Loucy (cell line): Measurements from ENCODE around the gene MACROD1.

ENCODE experiments used
- H2AFZ ChIP-seq: fragments of 200-600 bp; sonication (generic); 2 replicates; pipeline ENCODE4 v1.6.0; 2016; ENCODE audit warnings: antibody characterized with exemption, mild to moderate bottlenecking, low read length, moderate library complexity
- H3F3A ChIP-seq: fragments of 200-600 bp; 2 replicates; pipeline ENCODE4 v1.6.0; 2016; ENCODE audit warnings: antibody characterized with exemption, low read depth, mild to moderate bottlenecking
- H3K27me3 ChIP-seq: fragments of 200-600 bp; sonication (generic); 2 replicates; pipeline ENCODE4 v1.6.1; 2014; ENCODE audit warnings: low read length, mild to moderate bottlenecking; ENCODE audit not compliant: insufficient read depth, poor library complexity, severe bottlenecking
- H3K36me3 ChIP-seq: fragments of 200-600 bp; sonication (generic); 2 replicates; pipeline ENCODE4 v1.6.1; 2016; ENCODE audit warnings: low read length; ENCODE audit not compliant: insufficient read depth
- H3K4me1 ChIP-seq: fragments of 200-600 bp; sonication (generic); 2 replicates; pipeline ENCODE4 v1.5.1; 2014; ENCODE audit warnings: low read length, mild to moderate bottlenecking; ENCODE audit not compliant: insufficient read depth, poor library complexity, severe bottlenecking
- H3K4me2 ChIP-seq: fragments of 200-600 bp; sonication (generic); 2 replicates; pipeline ENCODE4 v1.6.0; 2014; ENCODE audit warnings: antibody characterized with exemption, low read length, low read depth, mild to moderate bottlenecking; ENCODE audit not compliant: poor library complexity, severe bottlenecking
- H3K4me3 ChIP-seq: fragments of 200-600 bp; sonication (generic); 2 replicates; pipeline ENCODE4 v1.5.1; 2014; ENCODE audit warnings: low read length, mild to moderate bottlenecking, mixed read lengths; ENCODE audit not compliant: poor library complexity, severe bottlenecking
- H3K79me2 ChIP-seq: fragments of 200-600 bp; sonication (generic); 2 replicates; pipeline ENCODE4 v1.6.1; 2014; ENCODE audit warnings: low read length; ENCODE audit not compliant: insufficient read depth
- H3K9ac ChIP-seq: fragments of 200-600 bp; sonication (generic); 2 replicates; pipeline ENCODE4 v1.6.0; 2014; ENCODE audit warnings: mild to moderate bottlenecking, low read depth, low read length, moderate library complexity; ENCODE audit not compliant: poor library complexity, severe bottlenecking
- H3K9me2 ChIP-seq: fragments of 200-600 bp; sonication (generic); replicated peaks from 2 replicates; pipeline ENCODE4 v1.6.1; 2016; ENCODE audit warnings: low read depth, low read length, mixed read lengths
- H3K9me3 ChIP-seq: fragments of 200-600 bp; sonication (generic); 2 replicates; pipeline ENCODE4 v1.6.1; 2014; ENCODE audit warnings: mild to moderate bottlenecking, antibody characterized with exemption, low read length, low read depth; ENCODE audit not compliant: insufficient read depth
- H4K20me1 ChIP-seq: fragments of 200-600 bp; sonication (generic); 2 replicates; pipeline ENCODE4 v1.6.0; 2014; ENCODE audit warnings: antibody characterized with exemption, low read length, mild to moderate bottlenecking; ENCODE audit not compliant: insufficient read depth, poor library complexity, severe bottlenecking
- CTCF ChIP-seq: fragments of 200-600 bp; sonication (generic); conservative IDR thresholded peaks from 2 replicates; pipeline ENCODE4 v1.5.1; 2014; ENCODE audit warnings: mild to moderate bottlenecking, antibody characterized with exemption, low read length
- EZH2phosphoT487 ChIP-seq: fragments of 200-600 bp; IDR thresholded peaks from 2 replicates; pipeline ENCODE4 v1.6.1; 2018; ENCODE audit warnings: antibody characterized with exemption, mild to moderate bottlenecking, moderate library complexity, borderline replicate concordance

Gene MACROD1

GRCh38 chr11:64041846-64042245 is 124.1 kb downstream of the MACROD1 start:
- TF ChIP-seq CTCF (no peak), EZH2phosphoT487 (no peak)
- no peak overlapping the region for H3K9ac ChIP-seq
- no peaks in the 10 kb centered on the region for H3F3A ChIP-seq
- no peaks in the 10 kb centered on the region for H3K79me2 ChIP-seq
- H3K36me3 ChIP-seq, result no peaks in the 10 kb centered on the region
- H3K9me3 ChIP-seq, result no peaks in the 10 kb centered on the region
- H4K20me1 ChIP-seq, result no peaks in the 10 kb centered on the region
- no peak overlapping the region for H3K4me3 ChIP-seq
- H3K4me1 ChIP-seq, result no peaks in the 10 kb centered on the region
- no peak overlapping the region for H3K4me2 ChIP-seq
- H3K9me2 ChIP-seq, result no peaks in the 10 kb centered on the region
- no peak overlapping the region for H2AFZ ChIP-seq
- no peaks in the 10 kb centered on the region for H3K27me3 ChIP-seq

- H4K20me1 ChIP-seq, result no peaks in the 10 kb centered on the region
- no peak overlapping the region for H2AFZ ChIP-seq
- no peaks in the 10 kb centered on the region for H3K27me3 ChIP-seq
- no peak overlapping the region for H3K4me3 ChIP-seq
- no peaks in the 10 kb centered on the region for H3F3A ChIP-seq
- no peak overlapping the region for H3K4me2 ChIP-seq
- H3K9me3 ChIP-seq, result no peaks in the 10 kb centered on the region
- H3K4me1 ChIP-seq, result no peaks in the 10 kb centered on the region
- H3K79me2 ChIP-seq, result no peaks in the 10 kb centered on the region
- no peak overlapping the region for H3K9ac ChIP-seq
- peak; percentile 45 for TF ChIP-seq CTCF
- no peak for TF ChIP-seq EZH2phosphoT487
- H3K36me3 ChIP-seq, result no peaks in the 10 kb centered on the region
- no peaks in the 10 kb centered on the region for H3K9me2 ChIP-seq
Observed at GRCh38 chr11:64040684-64041322, 125.1 kb downstream of the MACROD1 start.

- no peak for TF ChIP-seq CTCF
- TF ChIP-seq EZH2phosphoT487, result no peak
- no peaks in the 10 kb centered on the region for H3K4me1 ChIP-seq
Observed at GRCh38 chr11:64039012-64039665, 126.8 kb downstream of the MACROD1 start.

More at GRCh38 chr11:64039012-64039665, 126.8 kb downstream of the MACROD1 start:
- Histone ChIP-seq H3K36me3 (no peaks in the 10 kb centered on the region), H3K4me3 (no peak overlapping the region), H3K9ac (no peak overlapping the region), H3F3A (no peaks in the 10 kb centered on the region), H3K9me2 (no peaks in the 10 kb centered on the region), H3K79me2 (no peaks in the 10 kb centered on the region), H3K4me2 (no peak overlapping the region), H4K20me1 (no peaks in the 10 kb centered on the region), H2AFZ (no peak overlapping the region), H3K27me3 (no peaks in the 10 kb centered on the region), H3K9me3 (no peaks in the 10 kb centered on the region)
